Measurements from ENCODE around the gene ADARB2.

ADARB2 gene

GRCh38 chr10:1158066-1158465, 579.3 kb downstream of the ADARB2 start (continued):
- no peak for TF ChIP-seq ZNF623 (tag by site-specific recombination; IDR thresholded peaks at IDR 0.05)
- TF ChIP-seq ZNF561 (tag by site-specific recombination; IDR thresholded peaks at IDR 0.05; ENCODE audit: borderline replicate concordance) = no peak
- TF ChIP-seq ZBTB21 (tag by site-specific recombination; IDR thresholded peaks at IDR 0.05) = no peak
- no peak for TF ChIP-seq ZNF624 (tag by site-specific recombination; IDR thresholded peaks at IDR 0.05)
- TF ChIP-seq ZNF223 (tag by site-specific recombination; IDR thresholded peaks at IDR 0.05) = no peak
- TF ChIP-seq MZF1 (tag by site-specific recombination; IDR thresholded peaks at IDR 0.05; ENCODE audit: borderline replicate concordance) = no peak
- TF ChIP-seq ZNF26 (tag by site-specific recombination; IDR thresholded peaks at IDR 0.05) = no peak
- TF ChIP-seq ZSCAN23 (tag by site-specific recombination; IDR thresholded peaks at IDR 0.05) = no peak
- no peak for TF ChIP-seq SCRT2 (tag by site-specific recombination; IDR thresholded peaks at IDR 0.05)
- no peak for TF ChIP-seq ZNF596 (tag by site-specific recombination; IDR thresholded peaks at IDR 0.05)

- no peak overlapping the region for H3K4me3 ChIP-seq (ENCODE audit: low read depth, low read length)
- no peak overlapping the region for H3K27ac ChIP-seq (ENCODE audit: extremely low read depth, low read depth, low read length)
- H3K9me3 ChIP-seq (ENCODE audit: control insufficient read depth, insufficient read depth, low read depth, low read length) = no peaks in the 10 kb centered on the region
- ChIA-PET CTCF (no interaction called here), POLR2A (no interaction called here)
- H3K36me3 ChIP-seq (ENCODE audit: control insufficient read depth in 2 of 2, insufficient read depth in 1 of 2, low read length in 2 of 2) = no peaks in the 10 kb centered on the region
- TF ChIP-seq SALL2 (tag by site-specific recombination; IDR thresholded peaks at IDR 0.05; ENCODE audit: borderline replicate concordance) (no peak), ZSCAN23 (tag by site-specific recombination; IDR thresholded peaks at IDR 0.05) (no peak), ZBTB10 (tag by site-specific recombination; IDR thresholded peaks at IDR 0.05) (no peak)
- H3K4me1 ChIP-seq (ENCODE audit: control insufficient read depth, insufficient read depth, low read length) = no peaks in the 10 kb centered on the region
These were observed 579.8 kb downstream of the ADARB2 start for GRCh38 chr10:1157615-1157933.

- H3K27ac ChIP-seq (ENCODE audit: extremely low read depth, low read depth, low read length) = no peak overlapping the region
- POLR2A ChIA-PET = no interaction called here
- CTCF ChIA-PET = no interaction called here
These were observed 580.3 kb downstream of the ADARB2 start for GRCh38 chr10:1156921-1157614.

More at GRCh38 chr10:1156921-1157614, 580.3 kb downstream of the ADARB2 start:
- Histone ChIP-seq H3K9me3 (ENCODE audit: control insufficient read depth, insufficient read depth, low read depth, low read length) (no peaks in the 10 kb centered on the region), H3K36me3 (ENCODE audit: control insufficient read depth in 2 of 2, insufficient read depth in 1 of 2, low read length in 2 of 2) (no peaks in the 10 kb centered on the region), H3K4me3 (ENCODE audit: low read depth, low read length) (no peak overlapping the region), H3K4me1 (ENCODE audit: control insufficient read depth, insufficient read depth, low read length) (no peaks in the 10 kb centered on the region)
- TF ChIP-seq ZNF521 (tag by site-specific recombination; IDR thresholded peaks at IDR 0.05) (no peak), HOXC10 (CRISPR knock-in tag; IDR thresholded peaks at IDR 0.05) (no peak), ZNF416 (tag by site-specific recombination; IDR thresholded peaks at IDR 0.05) (no peak), ZNF747 (tag by site-specific recombination; IDR thresholded peaks at IDR 0.05) (no peak), PRDM4 (tag by site-specific recombination; IDR thresholded peaks at IDR 0.05) (no peak), ZNF350 (tag by site-specific recombination; IDR thresholded peaks at IDR 0.05) (no peak), ZNF658 (tag by site-specific recombination; IDR thresholded peaks at IDR 0.05) (no peak), ZNF10 (tag by site-specific recombination; IDR thresholded peaks at IDR 0.05) (no peak), EGR2 (tag by site-specific recombination; IDR thresholded peaks at IDR 0.05; ENCODE audit: low read depth) (0 out of 2 replicates have a peak, but pooled peaks have one; percentile 31)
